ENCODE measurements around the gene GPC3. TPM values are rescaled to one million over a fixed set of nuclear protein-coding genes. Genes with fewer than 3 reads are reported as not detected.

The GPC3 gene
- total RNA-seq, 1 donor from 2014 or later, result 15.5 TPM

DNA sequence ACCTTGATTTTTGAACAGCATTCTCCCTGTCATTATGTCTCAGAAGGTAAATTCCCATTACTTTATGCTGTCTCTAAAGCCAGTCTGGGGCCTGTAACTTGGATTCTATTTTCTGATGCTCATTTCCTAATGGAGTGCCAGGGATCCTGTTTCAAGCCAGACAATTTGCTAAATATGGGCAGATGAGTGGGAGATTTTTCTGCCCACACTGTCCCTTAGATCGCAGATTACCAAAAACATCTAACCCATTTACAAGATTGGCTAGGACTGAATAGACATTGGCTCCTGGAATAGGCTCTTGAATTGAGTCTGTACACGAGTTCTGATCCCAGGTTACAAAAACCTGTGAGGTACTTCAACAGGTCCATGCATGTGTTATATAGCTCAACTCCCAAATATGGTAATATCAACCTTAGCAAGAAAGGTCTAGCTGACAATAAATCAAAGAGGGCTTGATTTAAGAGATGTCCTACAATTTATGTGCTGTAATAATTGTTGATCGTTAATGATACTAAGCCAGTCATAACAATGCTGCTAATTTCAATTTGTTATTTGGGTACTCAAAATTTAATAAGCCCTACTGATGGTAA, 5.7 kb downstream of the GPC3 start:
- DNase-seq (ENCODE audit: extremely low spot score in 2 of 2), result no peak
- Histone ChIP-seq H3K27me3 (no peaks in the 10 kb centered on the region), H3K36me3 (no peaks in the 10 kb centered on the region), H3K27ac (no peak overlapping the region), H3K4me3 (no peak overlapping the region), H3K9me3 (no peaks in the 10 kb centered on the region), H3K4me1 (no peaks in the 10 kb centered on the region)
- intact Hi-C loops (cut with DNase I), result no loop called here
- TF ChIP-seq POLR2AphosphoS5 (IDR thresholded peaks at IDR 0.05; ENCODE audit: insufficient read depth in 1 of 2, low read depth in 1 of 2), result no peak
- no peak for TF ChIP-seq POLR2A (IDR thresholded peaks at IDR 0.05)
- TF ChIP-seq, protein P1, sequence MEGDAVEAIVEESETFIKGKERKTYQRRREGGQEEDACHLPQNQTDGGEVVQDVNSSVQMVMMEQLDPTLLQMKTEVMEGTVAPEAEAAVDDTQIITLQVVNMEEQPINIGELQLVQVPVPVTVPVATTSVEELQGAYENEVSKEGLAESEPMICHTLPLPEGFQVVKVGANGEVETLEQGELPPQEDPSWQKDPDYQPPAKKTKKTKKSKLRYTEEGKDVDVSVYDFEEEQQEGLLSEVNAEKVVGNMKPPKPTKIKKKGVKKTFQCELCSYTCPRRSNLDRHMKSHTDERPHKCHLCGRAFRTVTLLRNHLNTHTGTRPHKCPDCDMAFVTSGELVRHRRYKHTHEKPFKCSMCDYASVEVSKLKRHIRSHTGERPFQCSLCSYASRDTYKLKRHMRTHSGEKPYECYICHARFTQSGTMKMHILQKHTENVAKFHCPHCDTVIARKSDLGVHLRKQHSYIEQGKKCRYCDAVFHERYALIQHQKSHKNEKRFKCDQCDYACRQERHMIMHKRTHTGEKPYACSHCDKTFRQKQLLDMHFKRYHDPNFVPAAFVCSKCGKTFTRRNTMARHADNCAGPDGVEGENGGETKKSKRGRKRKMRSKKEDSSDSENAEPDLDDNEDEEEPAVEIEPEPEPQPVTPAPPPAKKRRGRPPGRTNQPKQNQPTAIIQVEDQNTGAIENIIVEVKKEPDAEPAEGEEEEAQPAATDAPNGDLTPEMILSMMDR (IDR thresholded peaks at IDR 0.05), result no peak

DNA sequence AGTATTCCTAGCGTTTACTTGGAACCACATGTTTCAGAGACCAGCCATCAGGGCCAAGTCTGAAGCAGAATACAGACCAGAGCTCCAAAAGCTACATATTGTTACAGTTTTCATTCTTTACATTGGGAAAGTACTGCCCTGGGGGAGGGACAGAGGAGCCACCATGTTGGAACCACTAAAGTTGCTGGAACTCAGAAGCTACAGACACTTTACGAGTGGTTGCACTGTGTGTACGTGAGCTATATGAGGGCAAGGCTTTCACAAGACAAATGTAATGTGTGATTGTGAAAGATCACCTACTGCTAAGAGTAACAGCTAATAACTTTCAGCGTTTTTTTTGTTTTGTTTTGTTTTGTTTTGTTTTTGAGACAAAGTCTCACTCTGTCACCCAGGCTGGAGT, 11.7 kb downstream of the GPC3 start:
- Histone ChIP-seq H3K27me3 (no peaks in the 10 kb centered on the region), H3K4me1 (no peaks in the 10 kb centered on the region), H3K27ac (no peak overlapping the region), H3K36me3 (no peaks in the 10 kb centered on the region), H3K9me3 (no peaks in the 10 kb centered on the region), H3K4me3 (no peak overlapping the region)
- no peak for TF ChIP-seq POLR2A (IDR thresholded peaks at IDR 0.05)
- intact Hi-C loops (cut with DNase I), result no loop called here
- no peak for DNase-seq (ENCODE audit: extremely low spot score in 2 of 2)

- TF ChIP-seq POLR2AphosphoS5 (IDR thresholded peaks at IDR 0.05; ENCODE audit: insufficient read depth in 1 of 2, low read depth in 1 of 2) (no peak), POLR2A (IDR thresholded peaks at IDR 0.05) (no peak)
- TF ChIP-seq, protein P1 (IDR thresholded peaks at IDR 0.05), result no peak
- Histone ChIP-seq H3K4me1 (no peaks in the 10 kb centered on the region), H3K27ac (no peak overlapping the region), H3K36me3 (no peaks in the 10 kb centered on the region), H3K9me3 (no peaks in the 10 kb centered on the region), H3K4me3 (no peak overlapping the region), H3K27me3 (no peaks in the 10 kb centered on the region)
- intact Hi-C loops (cut with DNase I), result no loop called here
- DNase-seq (ENCODE audit: extremely low spot score in 2 of 2), result no peak
These were observed 12.5 kb downstream of the GPC3 start for GRCh38 chrX:133972916-133973315.

DNA sequence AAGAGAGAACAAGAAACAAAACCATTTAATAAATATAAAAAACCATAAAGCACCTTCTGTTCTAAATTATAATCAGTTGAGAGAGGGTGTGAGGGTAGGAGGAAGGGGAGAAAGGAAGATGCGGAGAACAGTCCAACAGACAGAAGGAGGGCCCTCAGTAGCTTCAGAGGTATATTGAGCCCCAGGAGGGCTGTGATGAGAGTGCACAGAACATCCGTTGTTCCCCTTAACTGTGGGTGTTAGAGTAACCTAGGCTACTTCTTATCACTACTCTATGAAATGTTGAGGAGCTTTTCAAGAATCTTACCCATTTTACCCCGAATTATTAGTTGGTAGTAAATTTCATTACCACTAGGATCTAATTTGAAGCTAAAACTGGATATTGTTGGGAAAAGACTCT, 13.8 kb downstream of the GPC3 start:
- intact Hi-C loops (cut with DNase I), result no loop called here
- H3K27ac ChIP-seq, result no peak overlapping the region
- DNase-seq (ENCODE audit: extremely low spot score in 2 of 2), result no peak
- H3K4me3 ChIP-seq, result no peak overlapping the region
- H3K27me3 ChIP-seq, result no peaks in the 10 kb centered on the region
- no peaks in the 10 kb centered on the region for H3K4me1 ChIP-seq
- TF ChIP-seq POLR2A (IDR thresholded peaks at IDR 0.05), result no peak
- no peak for TF ChIP-seq POLR2AphosphoS5 (IDR thresholded peaks at IDR 0.05; ENCODE audit: insufficient read depth in 1 of 2, low read depth in 1 of 2)
- TF ChIP-seq, protein P1 (IDR thresholded peaks at IDR 0.05), result no peak
- H3K36me3 ChIP-seq, result no peaks in the 10 kb centered on the region
- H3K9me3 ChIP-seq, result no peaks in the 10 kb centered on the region

- Histone ChIP-seq H3K9me3 (no peaks in the 10 kb centered on the region), H3K36me3 (no peaks in the 10 kb centered on the region), H3K27me3 (no peaks in the 10 kb centered on the region), H3K4me3 (no peak overlapping the region), H3K27ac (no peak overlapping the region), H3K4me1 (no peaks in the 10 kb centered on the region)
- no peak for DNase-seq (ENCODE audit: extremely low spot score in 2 of 2)
- TF ChIP-seq POLR2A (IDR thresholded peaks at IDR 0.05) (no peak), POLR2AphosphoS5 (IDR thresholded peaks at IDR 0.05; ENCODE audit: insufficient read depth in 1 of 2, low read depth in 1 of 2) (no peak)
- TF ChIP-seq, protein P1 (IDR thresholded peaks at IDR 0.05), result no peak
- intact Hi-C loops (cut with DNase I), result no loop called here
These were observed 15.3 kb downstream of the GPC3 start for GRCh38 chrX:133970076-133970475.
